Upper lobe of left lung (tissue), 6 donors: Measurements from ENCODE around the gene C4orf51. TPM values are rescaled to one million over a fixed set of nuclear protein-coding genes. Genes with fewer than 3 reads are reported as not detected.

Experiments used
- ATAC-seq, 2 donors: fragments of 200-7000 bp; cut with Tn5 transposase; one replicate each; pipeline ENCODE4 v1.9.1; 2022; ENCODE audit warnings: mild to moderate bottlenecking in 2 of 2, moderate library complexity in 2 of 2; ENCODE audit not compliant: low FRiP score in 2 of 2
- DNase-seq, 2 donors: peaks; one replicate each; pipeline ENCODE4 v3.0.0-alpha.2; 2019 to 2020
- H3K27ac ChIP-seq, 4 donors: fragments of 200-600 bp; sonication (generic); one replicate each; pipeline ENCODE4 v1.5.1; 2016 to 2019
- H3K27me3 ChIP-seq, 4 donors: fragments of 200-600 bp; sonication (generic); one replicate each; pipeline ENCODE4 v1.5.1; 2017 to 2019
- H3K36me3 ChIP-seq, 4 donors: fragments of 200-600 bp; sonication (generic); one replicate each; pipeline ENCODE4 v1.5.1; 2016 to 2019
- H3K4me1 ChIP-seq, 4 donors: fragments of 200-600 bp; sonication (generic); one replicate each; pipeline ENCODE4 v1.5.1; 2018 to 2019
- H3K4me3 ChIP-seq, 4 donors: fragments of 200-600 bp; sonication (generic); one replicate each; pipeline ENCODE4 v1.5.1; 2017 to 2019; ENCODE audit warnings: mild to moderate bottlenecking in 2 of 4, moderate library complexity in 1 of 4
- H3K9me3 ChIP-seq, 4 donors: fragments of 200-600 bp; sonication (generic); one replicate each; pipeline ENCODE4 v1.5.1; 2018 to 2019
- EP300 ChIP-seq, 4 donors: sonication (generic); formaldehyde crosslinking; IDR thresholded peaks; one replicate each; pipeline ENCODE4 v1.5.1; 2017; ENCODE audit warnings: antibody characterized with exemption in 4 of 4, control low read depth in 2 of 4
- POLR2A ChIP-seq, 4 donors: fragments of 450-650 bp; IDR thresholded peaks; one replicate each; pipeline ENCODE4 v1.5.1; 2016 to 2017; ENCODE audit warnings: antibody characterized with exemption in 4 of 4, mild to moderate bottlenecking in 2 of 4
- POLR2AphosphoS5 ChIP-seq, 2 donors: sonication (generic); formaldehyde crosslinking; IDR thresholded peaks; one replicate each; pipeline ENCODE4 v1.5.1; 2017; ENCODE audit warnings: antibody characterized with exemption in 2 of 2
- WGBS, 2 donors: methylation state at CpG; one replicate each; pipeline ENCODE4 v1.1.5; 2017 to 2018; 5-methylcytosine and 5-hydroxymethylcytosine counted together
- total RNA-seq, 6 donors: library from RNA; depleted of rRNA in 4 of 6; stranded (reverse); fragments of >200 nt in 4 of 6; gene quantifications; one replicate each; pipeline versions ENCODE4 v1.1.0 to v1.2.1, GENCODE V29; 2016 to 2021
- TF ChIP-seq, protein P1 (sequence below), 6 experiments: fragments of 450-650 bp in 4 of 6; fragments of 200-600 bp in 2 of 6; sonication (generic) in 2 of 6; IDR thresholded peaks; one replicate each; pipeline ENCODE4 v1.5.1; 2016 to 2019; ENCODE audit warnings: antibody characterized with exemption in 6 of 6
- donor health status: DM: no; HTN: no; CAD: no; lungs with moderate emphysema.
- donor health status: DM: no; HTN: yes; CAD: no; lungs with severe emphysema.

Gene C4orf51
- total RNA-seq, 6 donors from 2014 or later, result not detected

DNA sequence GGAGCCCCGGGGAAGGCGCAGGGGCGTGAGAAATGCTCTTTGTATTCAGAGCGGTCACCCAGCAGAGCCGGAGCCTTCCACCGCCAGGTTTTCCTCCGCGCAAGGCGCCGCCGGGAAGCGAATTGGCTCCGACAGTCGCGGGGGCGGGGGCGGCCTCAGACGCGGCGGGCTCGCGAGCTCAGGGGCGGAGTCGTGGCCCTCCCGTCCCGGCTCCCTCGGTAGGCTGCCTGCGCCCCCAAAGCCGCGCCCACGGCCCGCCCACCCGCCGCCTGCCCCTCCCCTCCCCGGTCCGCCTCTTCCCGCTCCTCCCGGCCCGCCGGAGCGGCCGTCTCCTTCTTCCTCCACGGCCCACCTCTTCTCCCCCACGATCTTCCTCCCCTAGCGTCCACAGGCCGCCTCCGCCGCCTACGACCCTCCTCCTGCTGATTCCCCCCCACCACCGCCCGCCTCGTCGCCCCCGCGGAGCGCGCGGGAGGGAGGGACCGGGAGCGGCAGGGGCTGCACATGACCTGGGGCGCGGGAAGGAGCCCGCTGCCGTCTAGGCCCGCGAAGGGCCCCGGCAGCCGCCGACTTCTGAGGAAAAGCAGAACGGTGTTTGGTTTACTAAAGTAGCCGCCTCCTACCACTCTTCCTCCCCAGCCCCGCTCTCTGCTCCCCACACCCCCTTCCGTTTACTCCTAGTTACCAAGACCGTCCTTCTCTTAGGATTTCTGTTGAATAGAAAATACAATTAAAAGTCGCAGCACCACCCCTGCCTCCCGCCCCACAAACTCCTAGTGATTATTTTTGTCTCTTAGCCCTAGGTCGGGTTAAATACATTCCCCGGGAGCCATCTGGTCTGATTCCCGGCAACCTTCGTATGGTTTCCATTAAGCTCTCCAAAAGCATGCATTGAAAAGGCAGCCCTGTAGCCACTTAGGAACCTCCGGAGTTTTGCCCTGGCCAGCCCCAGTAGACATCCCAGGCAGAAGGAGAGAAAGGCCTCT lies 53.2 kb downstream of the C4orf51 start:
- 2 to 5% methylated on average over 25 to 68 of the region's 81 CpGs for WGBS, 2 donors
- Histone ChIP-seq H3K4me3 (peak overlapping the region; percentile 54 to 64 (median 60)), H3K9me3 (no peaks in the 10 kb centered on the region), H3K27ac (peak overlapping the region; percentile 93 to 99 (median 95)), H3K4me1 (peaks cover 45 to 55% (median 52%) of the 10 kb centered on the region in 4 donors), H3K36me3 (no peaks in the 10 kb centered on the region), H3K27me3 (no peaks in the 10 kb centered on the region)
- peak; percentile 90 to 97 for ATAC-seq
- DNase-seq, result peak; percentile 96 to 98
- TF ChIP-seq POLR2AphosphoS5 (IDR thresholded peaks at IDR 0.05) (peak; percentile 91 to 95), POLR2A (IDR thresholded peaks at IDR 0.05) (peak in 2 of 4 donors; percentile 67 to 83), EP300 (IDR thresholded peaks at IDR 0.05) (peak in 1 of 4 donors; percentile 42)
- TF ChIP-seq, protein P1, sequence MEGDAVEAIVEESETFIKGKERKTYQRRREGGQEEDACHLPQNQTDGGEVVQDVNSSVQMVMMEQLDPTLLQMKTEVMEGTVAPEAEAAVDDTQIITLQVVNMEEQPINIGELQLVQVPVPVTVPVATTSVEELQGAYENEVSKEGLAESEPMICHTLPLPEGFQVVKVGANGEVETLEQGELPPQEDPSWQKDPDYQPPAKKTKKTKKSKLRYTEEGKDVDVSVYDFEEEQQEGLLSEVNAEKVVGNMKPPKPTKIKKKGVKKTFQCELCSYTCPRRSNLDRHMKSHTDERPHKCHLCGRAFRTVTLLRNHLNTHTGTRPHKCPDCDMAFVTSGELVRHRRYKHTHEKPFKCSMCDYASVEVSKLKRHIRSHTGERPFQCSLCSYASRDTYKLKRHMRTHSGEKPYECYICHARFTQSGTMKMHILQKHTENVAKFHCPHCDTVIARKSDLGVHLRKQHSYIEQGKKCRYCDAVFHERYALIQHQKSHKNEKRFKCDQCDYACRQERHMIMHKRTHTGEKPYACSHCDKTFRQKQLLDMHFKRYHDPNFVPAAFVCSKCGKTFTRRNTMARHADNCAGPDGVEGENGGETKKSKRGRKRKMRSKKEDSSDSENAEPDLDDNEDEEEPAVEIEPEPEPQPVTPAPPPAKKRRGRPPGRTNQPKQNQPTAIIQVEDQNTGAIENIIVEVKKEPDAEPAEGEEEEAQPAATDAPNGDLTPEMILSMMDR (IDR thresholded peaks at IDR 0.05), result peak in 2 of 6 experiments; percentile 19 to 36

DNA sequence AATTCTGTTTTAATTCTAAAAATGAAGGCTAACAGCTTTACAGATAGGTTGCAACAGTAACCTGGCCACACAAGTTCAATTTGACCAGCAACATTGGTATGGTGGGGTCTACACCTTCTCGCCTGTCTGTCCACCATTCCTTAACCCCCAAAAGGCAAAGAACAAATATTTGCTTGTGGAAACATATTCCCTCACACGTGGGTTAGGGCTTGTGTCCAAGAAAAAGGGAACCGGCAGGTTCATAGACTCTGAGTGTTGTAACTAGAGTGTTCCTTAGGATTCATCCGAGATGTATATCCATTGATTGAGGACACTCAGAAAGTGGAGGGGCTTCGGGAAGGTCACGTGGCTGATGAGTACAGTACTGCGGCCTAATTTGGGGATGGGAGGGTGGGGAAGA lies 54.1 kb downstream of the C4orf51 start:
- TF ChIP-seq POLR2A (IDR thresholded peaks at IDR 0.05), result no peak
- WGBS, 2 donors, result 74 to 79% methylated on average over 7 of the region's 7 CpGs
- ATAC-seq, result no peak
- H3K36me3 ChIP-seq, result no peaks in the 10 kb centered on the region
- no peaks in the 10 kb centered on the region for H3K27me3 ChIP-seq
- peaks cover 45 to 55% (median 52%) of the 10 kb centered on the region in 4 donors for H3K4me1 ChIP-seq
- DNase-seq, result no peak
- H3K4me3 ChIP-seq, result no peak overlapping the region
- H3K27ac ChIP-seq, result peak overlapping the region; percentile 72 to 99 (median 94)
- H3K9me3 ChIP-seq, result no peaks in the 10 kb centered on the region

DNA sequence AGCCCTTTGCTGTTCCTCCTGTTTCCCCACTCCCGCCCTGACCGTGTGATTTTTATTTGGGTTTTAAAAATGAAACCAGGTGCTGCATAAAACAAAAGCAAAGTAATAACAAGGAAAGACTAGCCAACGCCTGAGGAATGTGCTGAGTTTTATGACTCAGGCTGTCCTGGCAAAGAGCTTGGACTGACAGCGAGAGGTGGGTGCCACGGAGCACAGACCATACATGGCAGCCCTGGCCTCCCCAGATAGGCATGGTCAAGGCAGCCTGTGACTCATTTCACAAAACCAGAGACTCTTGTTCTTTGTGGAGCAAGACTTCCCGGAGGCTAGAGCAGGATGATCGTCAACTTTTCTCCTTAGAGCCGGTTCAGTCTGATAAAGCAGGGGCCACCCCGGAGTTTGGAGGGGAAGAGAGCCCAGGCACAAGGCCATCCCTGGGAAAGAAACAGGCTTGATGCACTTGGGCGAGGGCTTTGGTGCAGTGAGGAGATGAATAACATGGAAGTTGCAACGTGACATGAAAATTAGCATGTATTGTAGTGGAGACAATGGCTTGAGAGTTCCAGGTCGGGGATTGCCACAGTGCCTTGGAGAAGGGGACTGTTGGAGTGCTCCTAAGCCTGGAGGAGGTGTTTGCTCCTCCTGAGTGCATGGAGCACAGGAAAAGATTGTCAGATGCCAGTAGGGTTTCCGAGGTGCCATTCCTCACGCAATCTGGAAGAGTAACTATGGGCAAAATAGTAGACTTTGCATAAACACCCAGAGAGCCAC lies 54.8 kb downstream of the C4orf51 start:
- Histone ChIP-seq H3K27ac (peak overlapping the region; percentile 72 to 99 (median 94)), H3K4me3 (no peak overlapping the region), H3K4me1 (peaks cover 45 to 55% (median 52%) of the 10 kb centered on the region in 4 donors), H3K36me3 (no peaks in the 10 kb centered on the region), H3K9me3 (no peaks in the 10 kb centered on the region), H3K27me3 (no peaks in the 10 kb centered on the region)
- DNase-seq (peak in 1 of 2 donors; percentile 68), ATAC-seq (peak; percentile 64 to 77)
- peak; percentile 44 to 74 for TF ChIP-seq POLR2AphosphoS5 (IDR thresholded peaks at IDR 0.05)
- TF ChIP-seq EP300 (IDR thresholded peaks at IDR 0.05), result no peak
- WGBS, 2 donors, result 44 to 52% methylated on average over 14 of the region's 14 CpGs

DNA sequence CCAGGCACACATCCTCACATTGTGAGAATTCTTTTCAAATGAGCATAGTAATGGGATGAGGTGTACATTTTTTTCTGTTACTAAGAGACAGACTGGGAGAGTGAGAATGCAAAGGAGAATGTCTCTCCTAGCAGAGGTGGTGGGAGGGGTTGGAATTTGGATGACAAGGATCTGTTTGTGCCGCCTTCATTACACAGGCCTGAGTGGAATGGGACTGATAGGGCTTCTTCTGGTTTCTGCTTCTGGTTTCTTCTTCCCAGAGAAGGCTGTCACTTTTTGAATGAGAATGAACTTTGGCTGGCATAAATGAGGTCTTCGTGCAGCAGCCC lies 55.4 kb downstream of the C4orf51 start:
- no peaks in the 10 kb centered on the region for H3K36me3 ChIP-seq
- ATAC-seq, result peak; percentile 35 to 58
- H3K27me3 ChIP-seq, result no peaks in the 10 kb centered on the region
- no peak overlapping the region for H3K4me3 ChIP-seq
- H3K4me1 ChIP-seq, result peaks cover 45 to 55% (median 52%) of the 10 kb centered on the region in 4 donors
- H3K27ac ChIP-seq, result peak overlapping the region; percentile 72 to 99 (median 94)
- H3K9me3 ChIP-seq, result no peaks in the 10 kb centered on the region
- DNase-seq, result no peak
- 82 to 86% methylated on average over 2 of the region's 2 CpGs for WGBS, 2 donors
- TF ChIP-seq, protein P1 (IDR thresholded peaks at IDR 0.05), result no peak

DNA sequence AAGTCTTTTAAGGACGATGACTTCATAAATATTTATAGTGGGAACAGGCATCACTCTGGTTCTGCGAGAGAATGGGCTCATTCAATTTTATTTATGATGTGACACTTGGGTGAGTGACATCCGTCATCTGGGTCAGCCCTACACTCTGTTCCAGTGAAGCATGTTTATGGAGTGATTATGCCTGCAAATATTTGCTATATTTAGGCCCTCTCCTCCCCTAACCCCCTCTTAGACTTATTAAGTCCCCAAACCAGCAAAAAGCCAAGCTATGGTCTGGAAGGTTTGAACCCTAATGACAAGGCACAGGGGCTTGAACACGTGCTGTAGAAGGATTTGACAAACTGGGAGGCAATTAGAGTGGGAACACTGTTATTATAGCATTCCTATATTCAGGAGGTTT lies 55.9 kb downstream of the C4orf51 start:
- no peaks in the 10 kb centered on the region for H3K36me3 ChIP-seq

More for the DNA sequence above, 55.9 kb downstream of the C4orf51 start:
- H3K4me1 ChIP-seq, result peaks cover 43 to 54% (median 49%) of the 10 kb centered on the region in 4 donors
- no peaks in the 10 kb centered on the region for H3K27me3 ChIP-seq
- no peak overlapping the region for H3K4me3 ChIP-seq
- ATAC-seq (no peak), DNase-seq (no peak)
- peak overlapping the region; percentile 61 to 99 (median 78) for H3K27ac ChIP-seq
- H3K9me3 ChIP-seq, result no peaks in the 10 kb centered on the region
- WGBS, 2 donors, result 59 to 70% methylated on average over 4 of the region's 4 CpGs
- no peak for TF ChIP-seq EP300 (IDR thresholded peaks at IDR 0.05)
- TF ChIP-seq POLR2A (IDR thresholded peaks at IDR 0.05), result no peak
